ENCODE measurements around the gene PCCA.

PCCA gene

GRCh38 chr13:100497389-100497788, 408.5 kb downstream of the PCCA start:
- ATAC-seq: no peak
- no peaks in the 10 kb centered on the region for H3K4me1 Mint-ChIP-seq
- no peak overlapping the region for H3K27ac Mint-ChIP-seq
- no peak overlapping the region for H3K4me3 Mint-ChIP-seq
- H3K27me3 Mint-ChIP-seq: no peaks in the 10 kb centered on the region
- H3K36me3 Mint-ChIP-seq (ENCODE audit: low read depth): no peaks in the 10 kb centered on the region
- H3K9me3 Mint-ChIP-seq: no peaks in the 10 kb centered on the region
- DNase-seq: no peak

- Mint-ChIP-seq H3K4me1 (peaks cover 17% of the 10 kb centered on the region), H3K27ac (no peak overlapping the region), H3K4me3 (no peak overlapping the region), H3K36me3 (ENCODE audit: low read depth) (no peaks in the 10 kb centered on the region), H3K9me3 (no peaks in the 10 kb centered on the region), H3K27me3 (no peaks in the 10 kb centered on the region)
- ATAC-seq: no peak
- DNase-seq: no peak
These were observed 413.6 kb downstream of the PCCA start for GRCh38 chr13:100502446-100502845.

GRCh38 chr13:100503622-100504021, 414.7 kb downstream of the PCCA start:
- DNase-seq: no peak
- Mint-ChIP-seq H3K4me3 (no peak overlapping the region), H3K4me1 (peaks cover 17% of the 10 kb centered on the region), H3K9me3 (no peaks in the 10 kb centered on the region), H3K27ac (no peak overlapping the region), H3K36me3 (ENCODE audit: low read depth) (no peaks in the 10 kb centered on the region), H3K27me3 (no peaks in the 10 kb centered on the region)
- no peak for ATAC-seq

- H3K27me3 Mint-ChIP-seq: no peaks in the 10 kb centered on the region
- DNase-seq (peak; percentile 11), ATAC-seq (peak; percentile 84)
- peak overlapping the region; percentile 38 for H3K4me3 Mint-ChIP-seq
- H3K4me1 Mint-ChIP-seq: peaks cover 17% of the 10 kb centered on the region
- peak overlapping the region; percentile 2 for H3K27ac Mint-ChIP-seq
- no peaks in the 10 kb centered on the region for H3K9me3 Mint-ChIP-seq
- H3K36me3 Mint-ChIP-seq (ENCODE audit: low read depth): no peaks in the 10 kb centered on the region
These were observed 417.3 kb downstream of the PCCA start for GRCh38 chr13:100506154-100506553.

- peak overlapping the region; percentile 2 for H3K27ac Mint-ChIP-seq
- no peaks in the 10 kb centered on the region for H3K36me3 Mint-ChIP-seq (ENCODE audit: low read depth)
- H3K9me3 Mint-ChIP-seq: no peaks in the 10 kb centered on the region
- DNase-seq (no peak), ATAC-seq (peak; percentile 38)
- no peaks in the 10 kb centered on the region for H3K27me3 Mint-ChIP-seq
- peak overlapping the region; percentile 33 for H3K4me3 Mint-ChIP-seq
- H3K4me1 Mint-ChIP-seq: peaks cover 17% of the 10 kb centered on the region
These were observed 417.9 kb downstream of the PCCA start for GRCh38 chr13:100506600-100507422.

- ATAC-seq: no peak
- peaks cover 17% of the 10 kb centered on the region for H3K4me1 Mint-ChIP-seq
These were observed 419.6 kb downstream of the PCCA start for GRCh38 chr13:100508455-100508854.

GRCh38 chr13:100508996-100509395, 420.1 kb downstream of the PCCA start:
- no peak for ATAC-seq
- peaks cover 17% of the 10 kb centered on the region for H3K4me1 Mint-ChIP-seq
- H3K27ac Mint-ChIP-seq: no peak overlapping the region
- H3K9me3 Mint-ChIP-seq: no peaks in the 10 kb centered on the region
- no peaks in the 10 kb centered on the region for H3K27me3 Mint-ChIP-seq
- H3K4me3 Mint-ChIP-seq: no peak overlapping the region
- no peak for DNase-seq
- H3K36me3 Mint-ChIP-seq (ENCODE audit: low read depth): no peaks in the 10 kb centered on the region

More at GRCh38 chr13:100508455-100508854, 419.6 kb downstream of the PCCA start:
- no peaks in the 10 kb centered on the region for H3K27me3 Mint-ChIP-seq
- no peak overlapping the region for H3K27ac Mint-ChIP-seq
- DNase-seq: no peak
- no peaks in the 10 kb centered on the region for H3K9me3 Mint-ChIP-seq
- H3K36me3 Mint-ChIP-seq (ENCODE audit: low read depth): no peaks in the 10 kb centered on the region
- H3K4me3 Mint-ChIP-seq: no peak overlapping the region

- no peak overlapping the region for H3K27ac Mint-ChIP-seq
- ATAC-seq: no peak
These were observed 421.5 kb downstream of the PCCA start for GRCh38 chr13:100510208-100510957.

GRCh38 chr13:100511466-100511865, 422.6 kb downstream of the PCCA start:
- ATAC-seq: no peak
- no peak for DNase-seq
- Mint-ChIP-seq H3K4me1 (peaks cover 9% of the 10 kb centered on the region), H3K9me3 (no peaks in the 10 kb centered on the region), H3K27ac (no peak overlapping the region), H3K36me3 (ENCODE audit: low read depth) (no peaks in the 10 kb centered on the region), H3K4me3 (no peak overlapping the region), H3K27me3 (no peaks in the 10 kb centered on the region)

More at GRCh38 chr13:100510208-100510957, 421.5 kb downstream of the PCCA start:
- no peaks in the 10 kb centered on the region for H3K9me3 Mint-ChIP-seq
- DNase-seq: no peak
- no peaks in the 10 kb centered on the region for H3K36me3 Mint-ChIP-seq (ENCODE audit: low read depth)
- peaks cover 17% of the 10 kb centered on the region for H3K4me1 Mint-ChIP-seq
- H3K4me3 Mint-ChIP-seq: no peak overlapping the region
- H3K27me3 Mint-ChIP-seq: no peaks in the 10 kb centered on the region

GRCh38 chr13:100512422-100512821, 423.5 kb downstream of the PCCA start:
- no peak overlapping the region for H3K27ac Mint-ChIP-seq
- H3K9me3 Mint-ChIP-seq: no peaks in the 10 kb centered on the region
- no peaks in the 10 kb centered on the region for H3K27me3 Mint-ChIP-seq
- ATAC-seq: no peak
- H3K4me3 Mint-ChIP-seq: no peak overlapping the region
- H3K4me1 Mint-ChIP-seq: no peaks in the 10 kb centered on the region
- no peak for DNase-seq
- no peaks in the 10 kb centered on the region for H3K36me3 Mint-ChIP-seq (ENCODE audit: low read depth)

- no peaks in the 10 kb centered on the region for H3K9me3 Mint-ChIP-seq
- DNase-seq (no peak), ATAC-seq (no peak)
- H3K27ac Mint-ChIP-seq: no peak overlapping the region
- H3K36me3 Mint-ChIP-seq (ENCODE audit: low read depth): no peaks in the 10 kb centered on the region
- H3K27me3 Mint-ChIP-seq: no peaks in the 10 kb centered on the region
- no peak overlapping the region for H3K4me3 Mint-ChIP-seq
- H3K4me1 Mint-ChIP-seq: peaks cover 2% of the 10 kb centered on the region
These were observed 424.3 kb downstream of the PCCA start for GRCh38 chr13:100513171-100513570.

GRCh38 chr13:100513987-100514670, 425.2 kb downstream of the PCCA start:
- H3K9me3 Mint-ChIP-seq: no peaks in the 10 kb centered on the region

GRCh38 chr13:100514788-100515409, 426.0 kb downstream of the PCCA start:
- Mint-ChIP-seq H3K27me3 (no peaks in the 10 kb centered on the region), H3K27ac (no peak overlapping the region), H3K9me3 (no peaks in the 10 kb centered on the region), H3K36me3 (ENCODE audit: low read depth) (no peaks in the 10 kb centered on the region), H3K4me1 (peaks cover 2% of the 10 kb centered on the region), H3K4me3 (no peak overlapping the region)
- DNase-seq: peak; percentile 76
- ATAC-seq: peak; percentile 86

More at GRCh38 chr13:100513987-100514670, 425.2 kb downstream of the PCCA start:
- Mint-ChIP-seq H3K4me3 (no peak overlapping the region), H3K4me1 (peaks cover 2% of the 10 kb centered on the region), H3K27me3 (no peaks in the 10 kb centered on the region), H3K27ac (no peak overlapping the region), H3K36me3 (ENCODE audit: low read depth) (no peaks in the 10 kb centered on the region)
- no peak for DNase-seq
- ATAC-seq: no peak

GRCh38 chr13:100515410-100515800, 426.5 kb downstream of the PCCA start:
- H3K27me3 Mint-ChIP-seq: no peaks in the 10 kb centered on the region
- peaks cover 2% of the 10 kb centered on the region for H3K4me1 Mint-ChIP-seq
- no peak overlapping the region for H3K27ac Mint-ChIP-seq
- no peaks in the 10 kb centered on the region for H3K36me3 Mint-ChIP-seq (ENCODE audit: low read depth)
- no peak overlapping the region for H3K4me3 Mint-ChIP-seq
- H3K9me3 Mint-ChIP-seq: no peaks in the 10 kb centered on the region
- ATAC-seq (no peak), DNase-seq (no peak)
